Peyer's patch (tissue), 4 donors: ENCODE results near the gene HYAL4.

Source experiments
- CTCF ChIP-seq, 6 experiments: fragments of 450-650 bp in 4 of 6; fragments of 200-600 bp in 2 of 6; sonication (generic) in 1 of 6; IDR thresholded peaks; one replicate each; pipeline ENCODE4 v1.5.1; 2017 to 2019; ENCODE audit warnings: antibody characterized with exemption in 6 of 6, mild to moderate bottlenecking in 3 of 6, moderate library complexity in 1 of 6
- POLR2A ChIP-seq, 2 donors: fragments of 450-650 bp; IDR thresholded peaks; one replicate each; pipeline ENCODE4 v1.5.1; 2017; ENCODE audit warnings: antibody characterized with exemption in 2 of 2, mild to moderate bottlenecking in 2 of 2, moderate library complexity in 2 of 2

DNA sequence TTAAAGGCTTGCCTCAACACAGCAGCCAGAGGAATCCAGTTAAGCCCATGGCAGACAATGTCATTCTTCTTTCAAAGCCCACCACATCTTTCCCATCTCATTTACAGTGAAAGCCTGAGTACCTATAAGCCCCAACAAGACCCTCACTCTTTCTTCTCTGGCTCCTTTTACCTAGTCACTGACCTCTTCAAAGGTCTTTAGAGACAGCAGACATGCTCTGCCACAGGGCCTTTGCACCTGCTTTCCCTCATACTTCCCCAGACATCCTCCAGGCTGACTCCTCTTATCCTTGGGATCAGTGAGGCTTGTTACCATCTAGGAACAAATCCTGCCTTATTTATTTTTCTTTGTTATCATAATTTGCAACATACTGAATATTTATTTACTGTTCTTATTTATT lies 17.8 kb downstream of the HYAL4 start:
- TF ChIP-seq POLR2A (IDR thresholded peaks at IDR 0.05) (no peak), CTCF (IDR thresholded peaks at IDR 0.05) (no peak)
